GM12878 (cell line): ENCODE data around the gene ZNF576. TPM values are rescaled to one million over a fixed set of nuclear protein-coding genes. Genes with fewer than 3 reads are reported as not detected.

Experiments
- ATAC-seq: fragments of 200-7000 bp; cut with Tn5 transposase; 3 replicates; pipeline ENCODE4 v1.9.1; 2020; ENCODE audit warnings: mild to moderate bottlenecking, moderate library complexity
- BruUV-seq: library from RNA; stranded (reverse); fragments of 400-500 nt; replicated peaks from 2 replicates; lab custom pipeline; 2021; lab: Mats Ljungman, UMichigan
- CTCF ChIA-PET: fragments of 300-600 bp; sonication (Branson Sonifier 250); formaldehyde crosslinking; extraction: SDS; loops from one replicate; lab custom pipeline; 2021; ENCODE audit warnings: inconsistent platforms; lab: Yijun Ruan, JAX
- POLR2A ChIA-PET: fragments of 350-600 bp; formaldehyde crosslinking; extraction: SDS; loops from one replicate; lab custom pipeline; 2021; ENCODE audit warnings: inconsistent platforms; lab: Charles Lee
- RAD21 ChIA-PET: fragments of 300-600 bp; sonication (Branson Sonifier 250); formaldehyde crosslinking; loops from one replicate; lab custom pipeline; 2023; ENCODE audit warnings: antibody characterized with exemption; ENCODE audit not compliant: unreplicated experiment; lab: Charles Lee
- SMC1A ChIA-PET: fragments of 300-600 bp; sonication (Branson Sonifier 250); formaldehyde crosslinking; loops from one replicate; lab custom pipeline; 2023; ENCODE audit not compliant: unreplicated experiment, uncharacterized antibody; lab: Charles Lee
- DNase-seq: peaks from one replicate; pipeline ENCODE4 v3.0.0-alpha.2; 2011; ENCODE audit warnings: low read depth, low spot score
- FAIRE-seq: peaks from 3 replicates; lab custom pipeline; 2011; peaks lifted over from hg19 to GRCh38; lab: Jason Lieb, UNC
- H2AFZ ChIP-seq: 2 replicates; pipeline ENCODE4 v1.6.0; 2011; ENCODE audit warnings: low read depth, low read length, control low read depth; ENCODE audit not compliant: control insufficient read depth
- H3K27ac ChIP-seq: 2 replicates; pipeline ENCODE4 v1.5.1; 2011; ENCODE audit warnings: control low read depth; ENCODE audit not compliant: control insufficient read depth, insufficient read depth
- H3K27me3 ChIP-seq, 2 experiments: replicated peaks in 1 of 2; 2 replicates each; pipeline versions ENCODE4 v1.6.0 to v1.6.1; 2011; ENCODE audit warnings: low read length in 1 of 2; ENCODE audit not compliant: control insufficient read depth in 2 of 2, insufficient read depth in 2 of 2
- H3K36me3 ChIP-seq, 2 experiments: 2 replicates each; pipeline ENCODE4 v1.5.1; 2011; ENCODE audit warnings: low read length in 1 of 2; ENCODE audit not compliant: control insufficient read depth in 2 of 2, insufficient read depth in 2 of 2
- H3K4me1 ChIP-seq: 2 replicates; pipeline ENCODE4 v1.6.1; 2011; ENCODE audit warnings: mild to moderate bottlenecking, low read length, moderate library complexity, mixed read lengths; ENCODE audit not compliant: control insufficient read depth, insufficient read depth
- H3K4me2 ChIP-seq: 2 replicates; pipeline ENCODE4 v1.6.0; 2011; ENCODE audit warnings: control low read depth; ENCODE audit not compliant: control insufficient read depth, insufficient read depth
- H3K4me3 ChIP-seq: fragments of 200-600 bp; sonication (generic); 2 replicates; pipeline ENCODE4 v1.5.1; 2016
- H3K79me2 ChIP-seq: 2 replicates; pipeline ENCODE4 v1.6.0; 2011; ENCODE audit warnings: low read length; ENCODE audit not compliant: control insufficient read depth, insufficient read depth
- H3K9ac ChIP-seq: 2 replicates; pipeline ENCODE4 v1.8.0; 2011; ENCODE audit warnings: low read length, control low read depth, mixed read lengths; ENCODE audit not compliant: control insufficient read depth, insufficient read depth
- H3K9me3 ChIP-seq: replicated peaks from 3 replicates; pipeline ENCODE4 v1.5.1; 2011; ENCODE audit warnings: mild to moderate bottlenecking, low read length; ENCODE audit not compliant: control insufficient read depth, insufficient read depth
- H4K20me1 ChIP-seq: 2 replicates; pipeline ENCODE4 v1.6.0; 2011; ENCODE audit not compliant: control insufficient read depth, insufficient read depth
- BRCA1 ChIP-seq: IDR thresholded peaks from 2 replicates; pipeline ENCODE4 v1.6.1; 2011; ENCODE audit warnings: low read depth, low read length, improper control_type of control experiment
- CBX5 ChIP-seq: sonication (generic); IDR thresholded peaks from 2 replicates; pipeline ENCODE4 v1.6.1; 2016; ENCODE audit warnings: low read depth, moderate library complexity, mild to moderate bottlenecking, inconsistent platforms
- CHD1 ChIP-seq: IDR thresholded peaks from 2 replicates; pipeline ENCODE4 v1.6.1; 2012; ENCODE audit warnings: low read depth, low read length, improper control_type of control experiment
- CREM ChIP-seq: IDR thresholded peaks from 2 replicates; pipeline ENCODE4 v1.6.1; 2014; ENCODE audit warnings: antibody characterized with exemption, low read depth
- FOXK2 ChIP-seq: fragments of 450-650 bp; IDR thresholded peaks from 2 replicates; pipeline ENCODE4 v1.6.1; 2017; ENCODE audit warnings: mild to moderate bottlenecking, moderate library complexity
- GABPA ChIP-seq: IDR thresholded peaks from 2 replicates; pipeline ENCODE4 v1.6.1; 2014; ENCODE audit warnings: antibody characterized with exemption, low read depth, mild to moderate bottlenecking, inconsistent platforms
- SIX5 ChIP-seq: IDR thresholded peaks from 2 replicates; pipeline ENCODE4 v1.6.1; 2011; ENCODE audit warnings: mild to moderate bottlenecking, low read depth, low read length, moderate library complexity; ENCODE audit not compliant: severe bottlenecking
- SMAD5 ChIP-seq: IDR thresholded peaks from 2 replicates; pipeline ENCODE4 v1.6.1; 2016; ENCODE audit warnings: antibody characterized with exemption, low read depth
- TCF3 ChIP-seq: IDR thresholded peaks from 2 replicates; pipeline ENCODE4 v1.6.1; 2012; ENCODE audit warnings: low read depth, mild to moderate bottlenecking, low read length, borderline replicate concordance; ENCODE audit not compliant: insufficient read depth
- ZBTB4 ChIP-seq: fragments of 450-650 bp; formaldehyde crosslinking; IDR thresholded peaks from 2 replicates; pipeline ENCODE4 v1.4.0; 2022; ENCODE audit warnings: mild to moderate bottlenecking, moderate library complexity
- ZNF207 ChIP-seq: fragments of 450-650 bp; IDR thresholded peaks from 2 replicates; pipeline ENCODE4 v1.6.1; 2014; ENCODE audit warnings: antibody characterized with exemption, mild to moderate bottlenecking, borderline replicate concordance
- ZNF622 ChIP-seq: fragments of 450-650 bp; IDR thresholded peaks from 2 replicates; pipeline ENCODE4 v1.6.1; 2017; ENCODE audit warnings: mild to moderate bottlenecking, inconsistent platforms
- ZZZ3 ChIP-seq: IDR thresholded peaks from 2 replicates; pipeline ENCODE4 v1.6.1; 2011; ENCODE audit warnings: low read depth; ENCODE audit not compliant: control insufficient read depth, insufficient read length
- WGBS: methylation state at CpG from one replicate; pipeline ENCODE4 v1.1.6; 2016; ENCODE audit warnings: low lambda C conversion rate; ENCODE audit not compliant: insufficient replicate concordance, insufficient coverage; ENCODE audit errors: missing lambda C conversion rate; 5-methylcytosine and 5-hydroxymethylcytosine counted together
- in situ Hi-C: fragments of 300-500 bp; cut with MboI; formaldehyde crosslinking; loops from 9 replicates; pipeline ENCODE4 v1.14.3; 2018; ENCODE audit warnings: mixed read lengths
- intact Hi-C: fragments of 100-400 bp; cut with micrococcal nuclease; formaldehyde crosslinking; loops from one replicate; pipeline ENCODE4 v1.14.2; 2022; ENCODE audit not compliant: unreplicated experiment
- polyA plus RNA-seq, 11 experiments: library from polyadenylated mRNA; depleted of rRNA in 4 of 11; unstranded in 6 of 11; stranded (reverse) in 5 of 11; fragments of >200 nt; fragmentation: Nextera tagmentation in 4 of 11; fragmentation: Illumina TruSeq in 1 of 11; extraction: Ambion mirVana in 4 of 11; extraction: Trizol in 1 of 11; gene quantifications; 1 replicate in 1 of 11; 2 replicates in 10 of 11; pipeline versions ENCODE4 v1.2.1 to v1.2.3, GENCODE V29; 2011 to 2016; ENCODE audit warnings: inconsistent platforms in 2 of 11, missing spikeins in 2 of 11, low read depth in 1 of 11
- total RNA-seq, 4 experiments: library from RNA; depleted of rRNA in 3 of 4; stranded (reverse); fragments of >200 nt in 3 of 4; fragmentation: Illumina TruSeq in 1 of 4; extraction: Trizol in 1 of 4; gene quantifications; 2 replicates each; pipeline versions ENCODE4 v1.2.1 to v1.2.3, GENCODE V29; 2013 to 2021

Gene ZNF576
- total and polyA plus RNA-seq, 10 of the 15 experiments (the other 5 are each of a cell fraction or from before 2014, with no cell fraction given) = 7.4 to 29.8 (median 14.3) TPM

GRCh38 chr19:43594081-43594697, 2.2 kb upstream of the ZNF576 start:
- TF ChIP-seq ZBTB4 (CRISPR knock-in tag) (no peak), CHD1 (no peak), SIX5 (no peak), CBX5 (no peak), FOXK2 (no peak), ZZZ3 (no peak), CREM (no peak), GABPA (no peak), TCF3 (no peak), ZNF207 (no peak), BRCA1 (no peak), SMAD5 (no peak), ZNF622 (no peak)
- BruUV-seq = no TSS peak
- H4K20me1 ChIP-seq = no peaks in the 10 kb centered on the region
- DNase-seq (no peak), ATAC-seq (no peak), FAIRE-seq (no peak)
- intact Hi-C loops (loop anchor here (1.0 to 2.0 kb wide), 3 partner anchors 39 to 187 kb away; partner anchors contain the start of gene KCNN4), in situ Hi-C loops (no loop called here)
- H3K27ac ChIP-seq = no peak overlapping the region
- H3K9me3 ChIP-seq = no peaks in the 10 kb centered on the region
- ChIA-PET SMC1A (interaction anchor here (0.5 to 5.4 kb wide), 23 partner anchors 11 to 449 kb away, joined by 3 to 59 read pairs (median 5); partner anchors contain the start of genes PHLDB3, PINLYP, XRCC1 and ZNF575), RAD21 (interaction anchor here (0.7 to 4.8 kb wide), 21 partner anchors 10 to 215 kb away, joined by 3 to 92 read pairs (median 9); partner anchors contain the start of genes ETHE1, PINLYP, XRCC1 and ZNF575), CTCF (interaction anchor here (0.5 to 6.6 kb wide), 36 partner anchors 8 to 618 kb away, joined by 3 to 169 read pairs (median 5); partner anchors contain the start of genes ETHE1, PINLYP, SMG9 and XRCC1), POLR2A (interaction anchor here (0.5 to 3.7 kb wide), 7 partner anchors 10 to 162 kb away, joined by 3 to 22 read pairs (median 3); partner anchors contain the start of genes PINLYP, XRCC1 and ZNF575)
- peak overlapping the region; percentile 32; the same call in 1 of the 2 replicates for H3K4me3 ChIP-seq
- 82% methylated on average over 10 of the region's 10 CpGs for WGBS
- H2AFZ ChIP-seq = no peak overlapping the region
- H3K79me2 ChIP-seq = peaks cover 37% of the 10 kb centered on the region
- H3K27me3 ChIP-seq = no peaks in the 10 kb centered on the region
- peaks cover 7% of the 10 kb centered on the region; the same call in 1 of the 2 replicates for H3K4me1 ChIP-seq
- H3K9ac ChIP-seq = peak overlapping the region; percentile 91
- H3K4me2 ChIP-seq = no peak overlapping the region; the same call in 1 of the 2 replicates
- peaks cover 5 to 11% of the 10 kb centered on the region in 2 experiments; a peak in 3 of 4 replicates for H3K36me3 ChIP-seq
